Activated CD8-positive, alpha-beta T cell treated with anti-CD3 and anti-CD28 coated beads, Interleukin-2, amount 10 ng/mL, durations not matched to agents 7 days and 5 days (primary cell): ENCODE measurements around the gene IQCM. TPM values are rescaled to one million over a fixed set of nuclear protein-coding genes. Genes with fewer than 3 reads are reported as not detected.

Source experiments
- ATAC-seq: fragments of 150-1000 bp; cut with Tn5 transposase; one replicate; pipeline ENCODE4 v1.10.0; 2021; ENCODE audit warnings: moderate library complexity
- CTCF ChIA-PET: fragments of 350-600 bp; sonication (Branson Sonifier 250); formaldehyde crosslinking; loops from one replicate; lab custom pipeline; 2021; ENCODE audit warnings: antibody characterized with exemption; lab: Charles Lee
- POLR2A ChIA-PET: fragments of 350-600 bp; sonication (Branson Sonifier 250); formaldehyde crosslinking; loops from one replicate; lab custom pipeline; 2021; ENCODE audit warnings: antibody characterized with exemption; lab: Charles Lee
- DNase-seq: peaks from one replicate; pipeline ENCODE4 v3.0.0-alpha.2; 2020
- H3K27ac Mint-ChIP-seq: one replicate; pipeline ENCODE4 v1.8.0; 2021; ENCODE audit warnings: mild to moderate bottlenecking, mixed read lengths
- H3K27me3 Mint-ChIP-seq: one replicate; pipeline ENCODE4 v1.8.0; 2021; ENCODE audit warnings: low read depth, mixed read lengths
- H3K36me3 Mint-ChIP-seq: one replicate; pipeline ENCODE4 v1.8.0; 2021; ENCODE audit warnings: low read depth, mixed read lengths
- H3K4me1 Mint-ChIP-seq: one replicate; pipeline ENCODE4 v1.8.0; 2021; ENCODE audit warnings: low read depth, mixed read lengths
- H3K4me3 Mint-ChIP-seq: one replicate; pipeline ENCODE4 v1.8.0; 2021; ENCODE audit warnings: mild to moderate bottlenecking, mixed read lengths
- H3K9me3 Mint-ChIP-seq: one replicate; pipeline ENCODE4 v1.8.0; 2022; ENCODE audit warnings: mixed read lengths; ENCODE audit not compliant: insufficient read depth
- total RNA-seq, 2 experiments: library from RNA; stranded (reverse); gene quantifications; one replicate each; pipeline ENCODE4 v1.2.3, GENCODE V29; 2021

IQCM gene
- total RNA-seq = not detected

GRCh38 chr4:149815743-149816142 is at the start of gene IQCM:
Gene IQCM, minus strand, starts transcription at chr4:149815843. Its CDS starts 73,152 bp downstream, at chr4:149742691.
- ATAC-seq = no peak
- no peaks in the 10 kb centered on the region for H3K9me3 Mint-ChIP-seq
- CTCF ChIA-PET = no interaction called here
- no peak within 1 kb of the TSS for H3K27ac Mint-ChIP-seq
- no peak for DNase-seq
- no peak within 1 kb of the TSS for H3K4me3 Mint-ChIP-seq
- POLR2A ChIA-PET = no interaction called here
- no peaks in the 10 kb centered on the region for H3K4me1 Mint-ChIP-seq
- H3K27me3 Mint-ChIP-seq = no peaks in the 10 kb centered on the region
- no peaks in the 10 kb centered on the region for H3K36me3 Mint-ChIP-seq

- CTCF ChIA-PET = no interaction called here
- ATAC-seq (no peak), DNase-seq (no peak)
- no peaks in the 10 kb centered on the region for H3K4me1 Mint-ChIP-seq
- no peak overlapping the region for H3K4me3 Mint-ChIP-seq
- H3K27me3 Mint-ChIP-seq = no peaks in the 10 kb centered on the region
- no peaks in the 10 kb centered on the region for H3K9me3 Mint-ChIP-seq
- POLR2A ChIA-PET = no interaction called here
- no peaks in the 10 kb centered on the region for H3K36me3 Mint-ChIP-seq
- H3K27ac Mint-ChIP-seq = no peak overlapping the region
Measured at GRCh38 chr4:149857446-149857845, 41.8 kb upstream of the IQCM start.

- Mint-ChIP-seq H3K9me3 (no peaks in the 10 kb centered on the region), H3K36me3 (no peaks in the 10 kb centered on the region), H3K27ac (no peak overlapping the region), H3K4me3 (no peak overlapping the region), H3K27me3 (no peaks in the 10 kb centered on the region), H3K4me1 (no peaks in the 10 kb centered on the region)
- no peak for DNase-seq
- ATAC-seq = no peak
- POLR2A ChIA-PET = no interaction called here
- CTCF ChIA-PET = no interaction called here
Measured at GRCh38 chr4:149845743-149846142, 30.1 kb upstream of the IQCM start.

- Mint-ChIP-seq H3K36me3 (no peaks in the 10 kb centered on the region), H3K4me1 (no peaks in the 10 kb centered on the region), H3K27me3 (no peaks in the 10 kb centered on the region), H3K9me3 (no peaks in the 10 kb centered on the region), H3K27ac (no peak overlapping the region), H3K4me3 (no peak overlapping the region)
- CTCF ChIA-PET = no interaction called here
- no peak for ATAC-seq
- no peak for DNase-seq
- POLR2A ChIA-PET = no interaction called here
Measured at GRCh38 chr4:149841686-149842085, 26.0 kb upstream of the IQCM start.

- H3K27ac Mint-ChIP-seq = no peak overlapping the region
- no peaks in the 10 kb centered on the region for H3K27me3 Mint-ChIP-seq
- DNase-seq = no peak
- no peaks in the 10 kb centered on the region for H3K36me3 Mint-ChIP-seq
- CTCF ChIA-PET = no interaction called here
- no peak for ATAC-seq
- no peaks in the 10 kb centered on the region for H3K9me3 Mint-ChIP-seq
- POLR2A ChIA-PET = no interaction called here
- no peak overlapping the region for H3K4me3 Mint-ChIP-seq
- H3K4me1 Mint-ChIP-seq = no peaks in the 10 kb centered on the region
Measured at GRCh38 chr4:149838036-149838435, 22.4 kb upstream of the IQCM start.

GRCh38 chr4:149836546-149836945 is 20.9 kb upstream of the IQCM start:
- no peaks in the 10 kb centered on the region for H3K36me3 Mint-ChIP-seq
- ChIA-PET POLR2A (no interaction called here), CTCF (no interaction called here)
- H3K4me1 Mint-ChIP-seq = no peaks in the 10 kb centered on the region
- no peaks in the 10 kb centered on the region for H3K27me3 Mint-ChIP-seq
- no peak for DNase-seq
- no peaks in the 10 kb centered on the region for H3K9me3 Mint-ChIP-seq
- H3K4me3 Mint-ChIP-seq = no peak overlapping the region
- no peak overlapping the region for H3K27ac Mint-ChIP-seq
- ATAC-seq = no peak

GRCh38 chr4:149835280-149835679 is 19.6 kb upstream of the IQCM start:
- no peaks in the 10 kb centered on the region for H3K4me1 Mint-ChIP-seq
- no peaks in the 10 kb centered on the region for H3K9me3 Mint-ChIP-seq
- POLR2A ChIA-PET = no interaction called here
- ATAC-seq (no peak), DNase-seq (no peak)
- no peak overlapping the region for H3K27ac Mint-ChIP-seq
- H3K36me3 Mint-ChIP-seq = no peaks in the 10 kb centered on the region
- CTCF ChIA-PET = no interaction called here
- H3K4me3 Mint-ChIP-seq = no peak overlapping the region
- no peaks in the 10 kb centered on the region for H3K27me3 Mint-ChIP-seq

GRCh38 chr4:149831656-149832208 is 16.1 kb upstream of the IQCM start:
- ChIA-PET POLR2A (no interaction called here), CTCF (no interaction called here)
- Mint-ChIP-seq H3K36me3 (no peaks in the 10 kb centered on the region), H3K4me1 (no peaks in the 10 kb centered on the region), H3K4me3 (no peak overlapping the region), H3K27ac (no peak overlapping the region), H3K27me3 (no peaks in the 10 kb centered on the region), H3K9me3 (no peaks in the 10 kb centered on the region)
- DNase-seq (no peak), ATAC-seq (no peak)

GRCh38 chr4:149830823-149831222 is 15.2 kb upstream of the IQCM start:
- CTCF ChIA-PET = no interaction called here
- Mint-ChIP-seq H3K27ac (no peak overlapping the region), H3K36me3 (no peaks in the 10 kb centered on the region), H3K27me3 (no peaks in the 10 kb centered on the region), H3K4me1 (no peaks in the 10 kb centered on the region), H3K9me3 (no peaks in the 10 kb centered on the region), H3K4me3 (no peak overlapping the region)
- POLR2A ChIA-PET = no interaction called here
- no peak for ATAC-seq
- DNase-seq = no peak

- ChIA-PET POLR2A (no interaction called here), CTCF (no interaction called here)
- no peak for ATAC-seq
- Mint-ChIP-seq H3K4me3 (no peak overlapping the region), H3K4me1 (no peaks in the 10 kb centered on the region), H3K36me3 (no peaks in the 10 kb centered on the region), H3K27me3 (no peaks in the 10 kb centered on the region), H3K9me3 (no peaks in the 10 kb centered on the region), H3K27ac (no peak overlapping the region)
- no peak for DNase-seq
Measured at GRCh38 chr4:149825336-149825735, 9.7 kb upstream of the IQCM start.

GRCh38 chr4:149823769-149824221 is 8.2 kb upstream of the IQCM start:
- Mint-ChIP-seq H3K36me3 (no peaks in the 10 kb centered on the region), H3K9me3 (no peaks in the 10 kb centered on the region), H3K27ac (no peak overlapping the region), H3K4me1 (no peaks in the 10 kb centered on the region), H3K4me3 (no peak overlapping the region), H3K27me3 (no peaks in the 10 kb centered on the region)
- CTCF ChIA-PET = no interaction called here
- POLR2A ChIA-PET = no interaction called here
- DNase-seq = no peak
- no peak for ATAC-seq

- no peak for ATAC-seq
- POLR2A ChIA-PET = no interaction called here
- DNase-seq = no peak
- no peaks in the 10 kb centered on the region for H3K4me1 Mint-ChIP-seq
- H3K4me3 Mint-ChIP-seq = no peak overlapping the region
- H3K27ac Mint-ChIP-seq = no peak overlapping the region
- peaks cover 2% of the 10 kb centered on the region for H3K9me3 Mint-ChIP-seq
- no peaks in the 10 kb centered on the region for H3K27me3 Mint-ChIP-seq
- no peaks in the 10 kb centered on the region for H3K36me3 Mint-ChIP-seq
- CTCF ChIA-PET = no interaction called here
Measured at GRCh38 chr4:149801416-149801815, 14.2 kb downstream of the IQCM start.

GRCh38 chr4:149799546-149799945 is 16.1 kb downstream of the IQCM start:
- POLR2A ChIA-PET = no interaction called here
- ATAC-seq (no peak), DNase-seq (no peak)
- Mint-ChIP-seq H3K9me3 (peaks cover 2% of the 10 kb centered on the region), H3K4me3 (no peak overlapping the region), H3K27ac (no peak overlapping the region), H3K36me3 (no peaks in the 10 kb centered on the region), H3K4me1 (no peaks in the 10 kb centered on the region), H3K27me3 (no peaks in the 10 kb centered on the region)
- CTCF ChIA-PET = no interaction called here
